Neural cell (in vitro differentiated cells): ENCODE measurements around the gene ATOX1. TPM values are rescaled to one million over a fixed set of nuclear protein-coding genes. Genes with fewer than 3 reads are reported as not detected.

Experiments used
- H2AFZ ChIP-seq: fragments of 200-600, 300-800 bp; sonication (generic), shearing (Covaris generic); 2 replicates; pipeline ENCODE4 v1.6.0; 2014; ENCODE audit warnings: low read depth, mild to moderate bottlenecking, antibody characterized with exemption, low read length, moderate library complexity
- H3F3A ChIP-seq: fragments of 200-600 bp; shearing (Covaris generic); 2 replicates; pipeline ENCODE4 v1.6.1; 2016; ENCODE audit warnings: mild to moderate bottlenecking, moderate library complexity, mixed read lengths, antibody characterized with exemption, low read length; ENCODE audit not compliant: insufficient read depth, poor library complexity, severe bottlenecking
- H3K27ac ChIP-seq: fragments of 200-600, 300-800 bp; sonication (generic), shearing (Covaris generic); 2 replicates; pipeline ENCODE4 v1.5.1; 2014; ENCODE audit warnings: mild to moderate bottlenecking, low read length, moderate library complexity
- H3K27me3 ChIP-seq: fragments of 300-800, 200-600 bp; sonication (generic), shearing (Covaris generic); 2 replicates; pipeline ENCODE4 v1.6.0; 2014; ENCODE audit warnings: mild to moderate bottlenecking, low read depth, low read length, moderate library complexity; ENCODE audit not compliant: insufficient read depth
- H3K36me3 ChIP-seq: fragments of 300-800, 200-600 bp; sonication (generic), shearing (Covaris generic); 2 replicates; pipeline ENCODE4 v1.5.1; 2014; ENCODE audit warnings: mild to moderate bottlenecking, antibody characterized with exemption, low read length, moderate library complexity; ENCODE audit not compliant: insufficient read depth
- H3K4me2 ChIP-seq: fragments of 300-800, 200-600 bp; sonication (generic), shearing (Covaris generic); 2 replicates; pipeline ENCODE4 v1.6.0; 2014; ENCODE audit warnings: mild to moderate bottlenecking, low read length
- H3K4me3 ChIP-seq: fragments of 300-800, 200-600 bp; sonication (generic), shearing (Covaris generic); 2 replicates; pipeline ENCODE4 v1.5.1; 2014; ENCODE audit warnings: mild to moderate bottlenecking, low read length, moderate library complexity
- H3K79me2 ChIP-seq: fragments of 200-600 bp; shearing (Covaris generic); replicated peaks from 2 replicates; pipeline ENCODE4 v1.6.0; 2014; ENCODE audit warnings: mild to moderate bottlenecking, low read length, moderate library complexity; ENCODE audit not compliant: insufficient read depth
- H3K9ac ChIP-seq: fragments of 300-800, 200-600 bp; sonication (generic), shearing (Covaris generic); 2 replicates; pipeline ENCODE4 v1.6.1; 2016; ENCODE audit warnings: mild to moderate bottlenecking, low read length, mixed read lengths
- H3K9me2 ChIP-seq: fragments of 200-600 bp; shearing (Covaris generic); 2 replicates; pipeline ENCODE4 v1.6.1; 2016; ENCODE audit warnings: mild to moderate bottlenecking, low read length, mixed read lengths; ENCODE audit not compliant: insufficient read depth
- H3K9me3 ChIP-seq: fragments of 200-600, 300-800 bp; sonication (generic), shearing (Covaris generic); 2 replicates; pipeline ENCODE4 v1.6.1; 2016; ENCODE audit warnings: mild to moderate bottlenecking, mixed run types, low read length, moderate library complexity, mixed read lengths
- H4K20me1 ChIP-seq: fragments of 200-600 bp; shearing (Covaris generic); 2 replicates; pipeline ENCODE4 v1.6.1; 2016; ENCODE audit warnings: mild to moderate bottlenecking, mixed run types; ENCODE audit not compliant: insufficient read depth
- CTCF ChIP-seq: fragments of 450-650 bp; IDR thresholded peaks from 2 replicates; pipeline ENCODE4 v1.5.1; 2014; ENCODE audit warnings: antibody characterized with exemption, mild to moderate bottlenecking, moderate library complexity; ENCODE audit not compliant: poor library complexity, severe bottlenecking
- EP300 ChIP-seq: fragments of 450-650 bp; conservative IDR thresholded peaks from 2 replicates; pipeline ENCODE4 v1.6.1; 2014; ENCODE audit warnings: antibody characterized with exemption, mild to moderate bottlenecking, moderate library complexity; ENCODE audit not compliant: poor library complexity, severe bottlenecking
- EZH2 ChIP-seq: fragments of 200-600, 300-800 bp; shearing (Covaris generic), sonication (generic); IDR thresholded peaks from 2 replicates; pipeline ENCODE4 v1.6.1; 2014; ENCODE audit warnings: antibody characterized with exemption, low read length, borderline replicate concordance, mild to moderate bottlenecking; ENCODE audit not compliant: insufficient read depth, poor library complexity, severe bottlenecking
- MXI1 ChIP-seq: fragments of 450-650 bp; conservative IDR thresholded peaks from 2 replicates; pipeline ENCODE4 v1.6.1; 2014; ENCODE audit warnings: antibody characterized with exemption, mild to moderate bottlenecking; ENCODE audit not compliant: poor library complexity, severe bottlenecking
- POLR2AphosphoS5 ChIP-seq: IDR thresholded peaks from 2 replicates; pipeline ENCODE4 v1.6.1; 2012
- RAD21 ChIP-seq: fragments of 450-650 bp; conservative IDR thresholded peaks from 2 replicates; pipeline ENCODE4 v1.6.1; 2014; ENCODE audit warnings: antibody characterized with exemption, mild to moderate bottlenecking, moderate library complexity
- REST ChIP-seq: IDR thresholded peaks from 2 replicates; pipeline ENCODE4 v1.6.1; 2012; ENCODE audit warnings: borderline replicate concordance
- SMC3 ChIP-seq: fragments of 450-650 bp; conservative IDR thresholded peaks from 2 replicates; pipeline ENCODE4 v1.6.1; 2014; ENCODE audit warnings: antibody characterized with exemption, mild to moderate bottlenecking, moderate library complexity; ENCODE audit not compliant: poor library complexity
- TAF1 ChIP-seq: IDR thresholded peaks from 2 replicates; pipeline ENCODE4 v1.6.1; 2012; ENCODE audit warnings: low read depth
- polyA plus RNA-seq: library from polyadenylated mRNA; depleted of rRNA; stranded (reverse); fragments of >200 nt; gene quantifications from 2 replicates; pipeline ENCODE4 v1.2.3, GENCODE V29; 2014

Gene ATOX1
- polyA plus RNA-seq, 1 donor from 2014 or later: 79.9 TPM

GRCh38 chr5:151781201-151781600 is 22.8 kb upstream of the ATOX1 start:
- H2AFZ ChIP-seq: no peak overlapping the region
- H3K9me3 ChIP-seq: no peaks in the 10 kb centered on the region
- peaks cover 100% of the 10 kb centered on the region for H3K79me2 ChIP-seq
- H3K4me2 ChIP-seq: no peak overlapping the region
- no peaks in the 10 kb centered on the region for H3K36me3 ChIP-seq
- TF ChIP-seq EP300 (no peak), REST (no peak), CTCF (no peak), EZH2 (no peak), MXI1 (no peak), SMC3 (no peak), TAF1 (no peak), RAD21 (no peak), POLR2AphosphoS5 (no peak)
- H3K9me2 ChIP-seq: no peaks in the 10 kb centered on the region
- no peaks in the 10 kb centered on the region for H4K20me1 ChIP-seq
- H3K9ac ChIP-seq: no peak overlapping the region
- H3K27me3 ChIP-seq: no peaks in the 10 kb centered on the region
- H3K4me3 ChIP-seq: no peak overlapping the region
- H3F3A ChIP-seq: no peaks in the 10 kb centered on the region
- no peak overlapping the region for H3K27ac ChIP-seq

GRCh38 chr5:151780348-151780747 is 21.9 kb upstream of the ATOX1 start:
- Histone ChIP-seq H3K9ac (no peak overlapping the region), H4K20me1 (no peaks in the 10 kb centered on the region), H3K36me3 (no peaks in the 10 kb centered on the region), H3K27me3 (no peaks in the 10 kb centered on the region), H3K9me2 (no peaks in the 10 kb centered on the region), H3F3A (no peaks in the 10 kb centered on the region), H3K27ac (no peak overlapping the region), H2AFZ (no peak overlapping the region), H3K79me2 (peaks cover 100% of the 10 kb centered on the region), H3K4me2 (no peak overlapping the region), H3K9me3 (no peaks in the 10 kb centered on the region), H3K4me3 (no peak overlapping the region)
- no peak for TF ChIP-seq RAD21
- no peak for TF ChIP-seq EP300
- no peak for TF ChIP-seq EZH2
- TF ChIP-seq POLR2AphosphoS5: no peak
- TF ChIP-seq MXI1: no peak
- TF ChIP-seq CTCF: no peak
- no peak for TF ChIP-seq SMC3
- TF ChIP-seq TAF1: no peak
- no peak for TF ChIP-seq REST
